OCI-LY1 (cell line): ENCODE data around the gene CNTFR.

ENCODE experiments used
- EZH2 ChIP-seq: fragments of 200-600 bp; sonication (generic), shearing (Covaris generic); IDR thresholded peaks from 2 replicates; pipeline ENCODE4 v1.8.0; 2017; ENCODE audit warnings: borderline replicate concordance, mixed run types, mild to moderate bottlenecking, antibody characterized with exemption, low read length, moderate library complexity, mixed read lengths
- TF ChIP-seq, protein P1 (sequence below): fragments of 200-600 bp; sonication (generic), shearing (Covaris generic); IDR thresholded peaks from 2 replicates; pipeline ENCODE4 v1.5.1; 2017; ENCODE audit warnings: mild to moderate bottlenecking, antibody characterized with exemption, low read length, moderate library complexity, mixed read lengths

DNA sequence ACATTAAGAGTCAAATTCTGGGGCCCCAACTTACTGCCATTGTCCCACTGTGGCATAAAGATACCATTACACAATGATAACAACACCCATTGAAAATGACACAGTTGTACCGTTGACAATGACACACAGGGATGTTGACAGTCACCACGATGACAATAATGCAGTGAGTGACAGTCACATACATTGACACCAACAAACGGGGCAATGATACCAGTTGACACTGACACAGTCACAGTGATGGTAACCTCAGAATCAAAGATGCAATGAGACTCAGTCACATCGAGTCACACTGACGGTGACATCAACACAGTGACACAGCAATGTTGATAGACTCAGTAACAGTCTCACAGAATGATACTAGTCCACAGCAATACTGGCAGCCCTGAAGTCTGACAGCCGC lies 16.9 kb downstream of the CNTFR start:
- TF ChIP-seq EZH2: no peak
- TF ChIP-seq, protein P1, sequence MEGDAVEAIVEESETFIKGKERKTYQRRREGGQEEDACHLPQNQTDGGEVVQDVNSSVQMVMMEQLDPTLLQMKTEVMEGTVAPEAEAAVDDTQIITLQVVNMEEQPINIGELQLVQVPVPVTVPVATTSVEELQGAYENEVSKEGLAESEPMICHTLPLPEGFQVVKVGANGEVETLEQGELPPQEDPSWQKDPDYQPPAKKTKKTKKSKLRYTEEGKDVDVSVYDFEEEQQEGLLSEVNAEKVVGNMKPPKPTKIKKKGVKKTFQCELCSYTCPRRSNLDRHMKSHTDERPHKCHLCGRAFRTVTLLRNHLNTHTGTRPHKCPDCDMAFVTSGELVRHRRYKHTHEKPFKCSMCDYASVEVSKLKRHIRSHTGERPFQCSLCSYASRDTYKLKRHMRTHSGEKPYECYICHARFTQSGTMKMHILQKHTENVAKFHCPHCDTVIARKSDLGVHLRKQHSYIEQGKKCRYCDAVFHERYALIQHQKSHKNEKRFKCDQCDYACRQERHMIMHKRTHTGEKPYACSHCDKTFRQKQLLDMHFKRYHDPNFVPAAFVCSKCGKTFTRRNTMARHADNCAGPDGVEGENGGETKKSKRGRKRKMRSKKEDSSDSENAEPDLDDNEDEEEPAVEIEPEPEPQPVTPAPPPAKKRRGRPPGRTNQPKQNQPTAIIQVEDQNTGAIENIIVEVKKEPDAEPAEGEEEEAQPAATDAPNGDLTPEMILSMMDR: no peak
